ENCODE data around the gene MYO9B.

The MYO9B gene

GRCh38 chr19:17078036-17078919, 2.7 kb downstream of the MYO9B start:
- Histone ChIP-seq H3K9ac (ENCODE audit: low read length) (peak overlapping the region; percentile 79), H4K20me1 (ENCODE audit: insufficient read depth, low read length) (peaks cover 71% of the 10 kb centered on the region), H3K9me3 (ENCODE audit: insufficient read depth, low read length) (no peaks in the 10 kb centered on the region), H2AFZ (ENCODE audit: low read depth, low read length) (no peak overlapping the region), H3K4me1 (ENCODE audit: low read length) (peaks cover 63% of the 10 kb centered on the region), H3K27ac (ENCODE audit: low read length) (peak overlapping the region; percentile 94), H3K4me2 (ENCODE audit: low read length) (peak overlapping the region; percentile 90), H3K36me3 (replicated peaks; ENCODE audit: low read depth, low read length) (peaks cover 19% of the 10 kb centered on the region), H3K27me3 (ENCODE audit: low read depth, low read length) (no peaks in the 10 kb centered on the region), H3K79me2 (ENCODE audit: low read length) (peaks cover 91% of the 10 kb centered on the region), H3K4me3 (ENCODE audit: low read length) (peak overlapping the region; percentile 84)
- no peak for TF ChIP-seq EZH2phosphoT487 (IDR thresholded peaks at IDR 0.05; ENCODE audit: low read depth)
- no peak for TF ChIP-seq CTCF (IDR thresholded peaks at IDR 0.05; ENCODE audit: low read depth, low read length)

GRCh38 chr19:17078920-17079709, 3.5 kb downstream of the MYO9B start:
- Histone ChIP-seq H3K9ac (ENCODE audit: low read length) (peak overlapping the region; percentile 79), H3K27ac (ENCODE audit: low read length) (peak overlapping the region; percentile 94), H3K9me3 (ENCODE audit: insufficient read depth, low read length) (no peaks in the 10 kb centered on the region), H3K4me2 (ENCODE audit: low read length) (peak overlapping the region; percentile 90), H3K27me3 (ENCODE audit: low read depth, low read length) (no peaks in the 10 kb centered on the region), H3K4me3 (ENCODE audit: low read length) (peak overlapping the region; percentile 75), H3K79me2 (ENCODE audit: low read length) (peaks cover 91% of the 10 kb centered on the region), H2AFZ (ENCODE audit: low read depth, low read length) (no peak overlapping the region), H3K4me1 (ENCODE audit: low read length) (peaks cover 57% of the 10 kb centered on the region), H3K36me3 (replicated peaks; ENCODE audit: low read depth, low read length) (peaks cover 20% of the 10 kb centered on the region), H4K20me1 (ENCODE audit: insufficient read depth, low read length) (peaks cover 75% of the 10 kb centered on the region)
- TF ChIP-seq CTCF (IDR thresholded peaks at IDR 0.05; ENCODE audit: low read depth, low read length) (no peak), EZH2phosphoT487 (IDR thresholded peaks at IDR 0.05; ENCODE audit: low read depth) (no peak)

GRCh38 chr19:17079710-17080439, 4.3 kb downstream of the MYO9B start:
- Histone ChIP-seq H3K9me3 (ENCODE audit: insufficient read depth, low read length) (no peaks in the 10 kb centered on the region), H3K27ac (ENCODE audit: low read length) (peak overlapping the region; percentile 94), H3K4me1 (ENCODE audit: low read length) (peaks cover 54% of the 10 kb centered on the region), H3K4me2 (ENCODE audit: low read length) (peak overlapping the region; percentile 90), H3K9ac (ENCODE audit: low read length) (peak overlapping the region; percentile 79), H3K79me2 (ENCODE audit: low read length) (peaks cover 91% of the 10 kb centered on the region), H3K4me3 (ENCODE audit: low read length) (peak overlapping the region; percentile 75), H3K36me3 (replicated peaks; ENCODE audit: low read depth, low read length) (peaks cover 20% of the 10 kb centered on the region), H4K20me1 (ENCODE audit: insufficient read depth, low read length) (peaks cover 74% of the 10 kb centered on the region), H2AFZ (ENCODE audit: low read depth, low read length) (no peak overlapping the region), H3K27me3 (ENCODE audit: low read depth, low read length) (no peaks in the 10 kb centered on the region)
- TF ChIP-seq CTCF (IDR thresholded peaks at IDR 0.05; ENCODE audit: low read depth, low read length) (peak; percentile 72), EZH2phosphoT487 (IDR thresholded peaks at IDR 0.05; ENCODE audit: low read depth) (no peak)

Data from OCI-LY3 (cell line).